ENCODE measurements around the gene MEIS3. TPM values are rescaled to one million over a fixed set of nuclear protein-coding genes. Genes with fewer than 3 reads are reported as not detected.

The MEIS3 gene
- total RNA-seq, 1 experiment from 2014 or later = 9.6 TPM

- no peaks in the 10 kb centered on the region for H3K36me3 ChIP-seq (ENCODE audit: insufficient read depth, low read length, poor library complexity, severe bottlenecking)
- H3K9me3 ChIP-seq (ENCODE audit: low read depth, low read length, poor library complexity, severe bottlenecking) = peaks cover 8% of the 10 kb centered on the region
- ChIA-PET POLR2A (ENCODE audit: low non-redundant PET) (no interaction called here), CTCF (no interaction called here)
- TF ChIP-seq EZH2 (IDR thresholded peaks at IDR 0.05; ENCODE audit: borderline replicate concordance, low read depth, low read length, poor library complexity, severe bottlenecking) (no peak), CTCF (conservative IDR thresholded peaks at IDR 0.05; ENCODE audit: low read depth, low read length) (no peak)
- no TSS peak for BruUV-seq (replicated peaks)
- no peaks in the 10 kb centered on the region for H3K4me1 ChIP-seq (ENCODE audit: insufficient read depth, low read length, poor library complexity, severe bottlenecking)
- no peak overlapping the region for H3K27ac ChIP-seq (ENCODE audit: low read depth, low read length, poor library complexity, severe bottlenecking)
- intact Hi-C loops (cut with micrococcal nuclease; ENCODE audit: unreplicated experiment) = no loop called here
- H3K27me3 ChIP-seq (replicated peaks; ENCODE audit: insufficient read depth, low read depth, low read length, poor library complexity) = no peaks in the 10 kb centered on the region
- H3K4me3 ChIP-seq (ENCODE audit: low read depth, low read length, poor library complexity, severe bottlenecking) = no peak overlapping the region
- no peak for DNase-seq (ENCODE audit: low spot score)
These were observed 39.3 kb upstream of the MEIS3 start for GRCh38 chr19:47458672-47459071.

- Histone ChIP-seq H3K4me1 (ENCODE audit: insufficient read depth, low read length, poor library complexity, severe bottlenecking) (no peaks in the 10 kb centered on the region), H3K27me3 (replicated peaks; ENCODE audit: insufficient read depth, low read depth, low read length, poor library complexity) (no peaks in the 10 kb centered on the region), H3K27ac (ENCODE audit: low read depth, low read length, poor library complexity, severe bottlenecking) (no peak overlapping the region), H3K9me3 (ENCODE audit: low read depth, low read length, poor library complexity, severe bottlenecking) (peaks cover 8% of the 10 kb centered on the region), H3K36me3 (ENCODE audit: insufficient read depth, low read length, poor library complexity, severe bottlenecking) (no peaks in the 10 kb centered on the region), H3K4me3 (ENCODE audit: low read depth, low read length, poor library complexity, severe bottlenecking) (no peak overlapping the region)
- CTCF ChIA-PET = no interaction called here
- intact Hi-C loops (cut with micrococcal nuclease; ENCODE audit: unreplicated experiment) = no loop called here
- no peak for TF ChIP-seq CTCF (conservative IDR thresholded peaks at IDR 0.05; ENCODE audit: low read depth, low read length)
- no peak for TF ChIP-seq EZH2 (IDR thresholded peaks at IDR 0.05; ENCODE audit: borderline replicate concordance, low read depth, low read length, poor library complexity, severe bottlenecking)
- POLR2A ChIA-PET (ENCODE audit: low non-redundant PET) = no interaction called here
- no TSS peak for BruUV-seq (replicated peaks)
- DNase-seq (ENCODE audit: low spot score) = no peak
These were observed 37.6 kb upstream of the MEIS3 start for GRCh38 chr19:47456721-47457474.

- H3K27ac ChIP-seq (ENCODE audit: low read depth, low read length, poor library complexity, severe bottlenecking) = no peak overlapping the region
- DNase-seq (ENCODE audit: low spot score) = no peak
- POLR2A ChIA-PET (ENCODE audit: low non-redundant PET) = no interaction called here
- TF ChIP-seq CTCF (conservative IDR thresholded peaks at IDR 0.05; ENCODE audit: low read depth, low read length) (no peak), EZH2 (IDR thresholded peaks at IDR 0.05; ENCODE audit: borderline replicate concordance, low read depth, low read length, poor library complexity, severe bottlenecking) (no peak)
- no peaks in the 10 kb centered on the region for H3K36me3 ChIP-seq (ENCODE audit: insufficient read depth, low read length, poor library complexity, severe bottlenecking)
- CTCF ChIA-PET = interaction anchor here (0.7 to 0.9 kb wide), 2 partner anchors 262 to 855 kb away, joined by 3 to 5 read pairs; no protein-coding TSS in a partner anchor
- BruUV-seq (replicated peaks) = no TSS peak
- intact Hi-C loops (cut with micrococcal nuclease; ENCODE audit: unreplicated experiment) = no loop called here
- H3K9me3 ChIP-seq (ENCODE audit: low read depth, low read length, poor library complexity, severe bottlenecking) = peaks cover 2% of the 10 kb centered on the region
- H3K4me1 ChIP-seq (ENCODE audit: insufficient read depth, low read length, poor library complexity, severe bottlenecking) = peaks cover 15% of the 10 kb centered on the region
- H3K27me3 ChIP-seq (replicated peaks; ENCODE audit: insufficient read depth, low read depth, low read length, poor library complexity) = no peaks in the 10 kb centered on the region
- no peak overlapping the region for H3K4me3 ChIP-seq (ENCODE audit: low read depth, low read length, poor library complexity, severe bottlenecking)
These were observed 31.2 kb upstream of the MEIS3 start for GRCh38 chr19:47450478-47450877.

Measured in A673 (cell line).